Fibroblast of the aortic adventitia (primary cell): ENCODE results near the gene MORC2. TPM values are rescaled to one million over a fixed set of nuclear protein-coding genes. Genes with fewer than 3 reads are reported as not detected.

Source experiments
- DNase-seq: peaks from one replicate; pipeline ENCODE4 v3.0.0-alpha.2; 2010; ENCODE audit warnings: low read depth
- H3K4me3 ChIP-seq: 2 replicates; pipeline ENCODE4 v1.5.1; 2011; ENCODE audit warnings: low read depth, mild to moderate bottlenecking, control low read depth, low read length, moderate library complexity
- total RNA-seq: library from RNA; depleted of rRNA; stranded (reverse); fragments of >200 nt; gene quantifications from 2 replicates; pipeline ENCODE4 v1.2.3, GENCODE V29; 2012; ENCODE audit warnings: low replicate concordance
- TF ChIP-seq, protein P1 (sequence below): IDR thresholded peaks from 2 replicates; pipeline ENCODE4 v1.5.1; 2011; ENCODE audit warnings: mild to moderate bottlenecking, low read length, control low read depth, inconsistent platforms; ENCODE audit not compliant: insufficient read depth

Gene MORC2
- total RNA-seq: 17.7 and 36.3 TPM in 2 replicates

DNA sequence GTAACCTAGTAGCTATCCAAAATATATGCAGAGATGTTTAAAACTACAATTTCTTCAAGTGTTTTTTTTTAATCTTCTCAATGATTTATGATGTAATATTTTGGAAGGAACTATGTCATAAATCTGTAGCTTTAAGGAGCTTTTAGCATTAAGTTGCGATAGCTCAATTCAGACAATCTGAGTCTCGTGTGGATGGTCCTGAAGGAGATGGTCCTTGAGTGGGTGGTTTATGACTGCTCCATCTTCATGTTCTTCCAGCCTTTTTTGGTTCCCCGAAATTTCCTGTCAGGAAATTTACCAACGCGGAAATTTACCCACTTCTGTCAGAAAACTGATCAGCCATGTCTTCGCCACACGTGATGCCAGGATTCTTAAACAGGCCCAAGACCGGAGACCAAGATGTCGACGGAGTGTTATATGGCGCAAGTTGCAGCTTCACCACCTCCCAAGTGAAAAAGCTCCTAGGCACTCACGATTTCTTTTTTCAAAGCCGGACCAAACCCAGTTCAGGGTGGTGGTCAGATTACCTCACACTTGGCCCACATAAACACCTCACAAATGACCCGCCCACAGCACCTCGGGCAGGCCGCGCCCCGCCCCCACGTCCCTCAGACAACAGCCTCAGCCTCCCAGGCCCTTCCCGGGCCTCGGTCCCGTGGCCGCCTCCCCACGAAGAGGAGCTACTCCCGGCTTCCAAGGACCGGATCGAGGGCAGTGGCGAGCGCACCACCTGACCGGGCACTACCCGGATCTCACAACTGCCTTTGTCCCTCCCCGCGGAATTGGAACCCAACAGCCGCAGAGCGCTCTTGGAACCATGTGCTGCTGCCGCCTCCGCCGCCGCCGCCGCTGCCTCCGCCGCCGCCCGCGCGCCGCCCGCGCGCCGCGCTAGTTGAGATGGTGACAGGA, at the start of gene MORC2:
Gene MORC2 (minus strand): TSS at position 760 of the 909 bp plus-strand sequence. CDS start 885 bp downstream, outside the sequence.
- DNase-seq: peak; percentile 46
- TF ChIP-seq, protein P1, sequence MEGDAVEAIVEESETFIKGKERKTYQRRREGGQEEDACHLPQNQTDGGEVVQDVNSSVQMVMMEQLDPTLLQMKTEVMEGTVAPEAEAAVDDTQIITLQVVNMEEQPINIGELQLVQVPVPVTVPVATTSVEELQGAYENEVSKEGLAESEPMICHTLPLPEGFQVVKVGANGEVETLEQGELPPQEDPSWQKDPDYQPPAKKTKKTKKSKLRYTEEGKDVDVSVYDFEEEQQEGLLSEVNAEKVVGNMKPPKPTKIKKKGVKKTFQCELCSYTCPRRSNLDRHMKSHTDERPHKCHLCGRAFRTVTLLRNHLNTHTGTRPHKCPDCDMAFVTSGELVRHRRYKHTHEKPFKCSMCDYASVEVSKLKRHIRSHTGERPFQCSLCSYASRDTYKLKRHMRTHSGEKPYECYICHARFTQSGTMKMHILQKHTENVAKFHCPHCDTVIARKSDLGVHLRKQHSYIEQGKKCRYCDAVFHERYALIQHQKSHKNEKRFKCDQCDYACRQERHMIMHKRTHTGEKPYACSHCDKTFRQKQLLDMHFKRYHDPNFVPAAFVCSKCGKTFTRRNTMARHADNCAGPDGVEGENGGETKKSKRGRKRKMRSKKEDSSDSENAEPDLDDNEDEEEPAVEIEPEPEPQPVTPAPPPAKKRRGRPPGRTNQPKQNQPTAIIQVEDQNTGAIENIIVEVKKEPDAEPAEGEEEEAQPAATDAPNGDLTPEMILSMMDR: no peak
- peak within 1 kb of the TSS; percentile 76 for H3K4me3 ChIP-seq

DNA sequence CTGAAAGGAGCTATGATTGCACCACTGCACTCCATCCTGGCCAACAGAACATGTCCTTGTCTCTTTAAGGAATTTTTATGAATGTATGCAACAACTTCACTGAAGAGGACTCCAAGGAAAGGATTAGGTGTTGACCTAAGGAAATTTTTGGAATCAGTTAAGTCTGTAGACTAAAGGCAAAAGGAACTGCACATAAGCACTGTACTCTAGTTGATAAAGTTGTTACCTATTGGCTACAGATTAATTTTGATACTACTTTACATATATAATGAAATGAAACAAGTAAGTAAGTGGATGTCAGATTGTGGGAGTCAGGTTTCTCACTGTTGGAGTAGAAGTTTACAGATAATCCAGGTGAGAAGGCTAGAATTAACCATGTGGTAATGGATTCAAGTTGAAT, 37.0 kb upstream of the MORC2 start:
- TF ChIP-seq, protein P1: no peak
- DNase-seq: no peak
- no peak overlapping the region for H3K4me3 ChIP-seq

DNA sequence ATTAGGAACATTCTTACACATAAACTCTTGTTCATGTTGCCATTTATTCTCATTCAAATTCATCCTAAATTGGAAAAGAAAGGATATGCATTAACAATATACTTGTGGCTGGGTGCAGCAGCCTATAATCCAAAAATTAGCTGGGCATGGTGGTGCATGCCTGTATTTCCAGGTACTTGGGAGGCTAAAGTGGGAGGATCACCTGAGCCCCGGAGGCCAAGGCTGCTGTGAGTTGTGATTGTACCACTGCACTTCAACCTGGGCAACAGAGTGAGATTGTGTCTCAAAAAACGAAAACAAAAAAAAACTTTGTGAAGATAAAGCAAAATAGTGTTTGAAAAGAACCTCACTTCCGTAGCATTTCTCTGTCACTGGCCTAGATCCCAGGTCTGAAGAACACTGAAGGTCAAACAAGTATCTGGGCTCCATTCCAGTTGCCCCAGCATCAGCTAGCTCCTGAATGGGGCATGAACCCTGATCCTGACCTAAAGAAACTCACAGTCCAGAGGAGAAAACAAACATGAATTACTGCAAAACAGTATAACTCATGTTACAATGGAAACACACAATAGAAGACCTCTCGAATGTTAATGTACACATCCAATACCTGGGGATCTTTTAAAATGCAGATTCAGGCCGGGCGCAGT, 32.7 kb upstream of the MORC2 start:
- TF ChIP-seq, protein P1: no peak
- no peak overlapping the region for H3K4me3 ChIP-seq

DNA sequence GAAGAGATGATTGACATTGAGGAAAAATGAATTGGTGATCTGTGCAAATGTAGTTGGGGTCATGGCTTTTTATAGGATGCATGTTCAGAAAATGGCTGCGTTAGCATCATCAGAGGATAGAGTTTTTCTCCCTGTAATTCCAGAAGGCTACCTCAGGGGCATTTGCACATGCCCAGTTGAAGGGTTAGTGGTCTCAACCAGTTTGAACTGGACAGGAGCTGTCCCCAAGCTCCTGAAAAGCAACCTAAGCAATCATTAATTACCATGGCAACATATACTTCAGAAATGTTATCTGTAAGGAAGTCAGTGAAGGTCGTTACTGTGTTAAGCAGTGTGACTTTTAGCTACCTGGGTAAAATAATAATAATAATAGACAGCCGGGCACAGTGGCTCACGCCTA, 29.8 kb upstream of the MORC2 start:
- TF ChIP-seq, protein P1: no peak
- no peak for DNase-seq
- H3K4me3 ChIP-seq: no peak overlapping the region

More for the DNA sequence above, 32.7 kb upstream of the MORC2 start:
- no peak for DNase-seq

DNA sequence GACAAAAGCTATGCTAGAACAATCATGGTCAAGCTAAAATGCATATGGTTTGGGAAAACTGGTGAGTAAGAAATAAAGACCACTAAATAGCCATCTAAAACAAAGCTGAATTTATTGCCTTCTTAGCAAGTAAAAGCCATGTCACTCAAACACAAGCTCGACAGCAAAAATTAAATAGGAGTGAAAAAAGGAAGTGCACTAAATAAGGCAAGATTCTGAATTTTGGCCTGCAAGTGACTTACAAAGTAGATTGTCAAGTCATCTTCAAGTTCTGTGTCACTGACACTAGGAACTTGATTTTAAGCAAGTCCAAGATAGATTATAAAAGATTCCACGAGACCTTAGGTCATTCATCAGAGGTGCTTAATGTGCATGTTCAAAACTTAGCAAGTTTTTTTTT, 27.9 kb upstream of the MORC2 start:
- DNase-seq: no peak
- H3K4me3 ChIP-seq: no peak overlapping the region
- TF ChIP-seq, protein P1: no peak

DNA sequence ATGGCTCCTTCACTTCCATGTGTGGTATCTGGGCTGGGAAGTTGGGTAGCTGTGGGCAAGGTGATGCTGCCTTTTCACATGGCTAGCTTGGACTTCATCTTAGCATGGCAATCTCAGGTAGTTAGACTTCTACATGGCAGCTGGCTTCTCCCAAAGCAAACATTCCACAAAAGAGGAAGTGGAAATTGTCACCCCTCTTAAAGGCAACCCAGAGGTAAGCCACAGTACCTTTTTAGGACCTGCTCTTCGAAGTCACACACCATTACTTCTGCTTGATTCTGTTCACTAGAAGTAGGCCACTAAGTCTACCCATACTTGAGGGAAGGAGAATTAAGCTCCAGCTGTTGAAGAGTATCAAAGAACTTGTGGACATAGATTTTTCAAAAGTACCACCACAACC, 26.4 kb upstream of the MORC2 start:
- no peak overlapping the region for H3K4me3 ChIP-seq
- DNase-seq: no peak
- TF ChIP-seq, protein P1: no peak
